Measurements from ENCODE around the gene LRRC14B.
A peak's percentile ranks its signal among the peaks of the same experiment; 100 is the strongest.
"Not testable (repeated sequence)": the region's sequence is repeated elsewhere in the genome, so short reads cannot be mapped to it uniquely, and the experiment has no call there.

Gene LRRC14B

GRCh38 chr5:243683-244367 lies 52.5 kb downstream of the LRRC14B start:
- peak; percentile 18 for DNase-seq

- not testable (repeated sequence) for DNase-seq
These were observed 54.4 kb downstream of the LRRC14B start for GRCh38 chr5:245717-246116.

All from stimulated activated CD4-positive, alpha-beta T cell treated with anti-CD3 and anti-CD28 coated beads, Interleukin-12 subunit alpha, Interleukin-12 subunit beta, amount 100 ng/mL, for 4 hours (primary cell).